PC-3 (cell line): ENCODE data around the gene MTF1.

Experiments used
- EZH2 ChIP-seq: fragments of 300-600 bp; sonication (generic); IDR thresholded peaks from one replicate; pipeline ENCODE4 v1.6.1; 2017; ENCODE audit warnings: antibody characterized with exemption, mild to moderate bottlenecking, low read length; ENCODE audit not compliant: unreplicated experiment
- TF ChIP-seq, protein P1 (sequence below): fragments of 300-600 bp; sonication (generic); conservative IDR thresholded peaks from 2 replicates; pipeline ENCODE4 v1.5.1; 2017; ENCODE audit warnings: antibody characterized with exemption, low read depth, mild to moderate bottlenecking, low read length

DNA sequence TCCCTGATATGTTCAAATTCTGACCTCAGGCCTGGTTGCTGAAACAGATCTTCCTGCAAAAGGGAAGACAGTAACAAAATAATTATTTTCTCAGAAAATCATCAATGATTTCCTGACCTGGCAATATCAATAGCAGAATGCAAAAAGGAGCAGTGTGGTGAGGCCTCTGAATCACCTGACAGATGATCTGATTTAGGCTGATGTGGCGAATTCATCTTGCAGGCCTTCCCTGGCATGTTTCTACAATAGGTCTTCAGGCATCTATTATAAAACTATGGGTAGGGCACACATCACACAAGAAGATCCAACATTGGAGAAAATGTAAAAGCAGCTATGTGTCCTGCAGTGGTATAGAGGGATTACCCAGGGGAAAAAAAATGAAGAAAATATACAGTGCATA is 7.1 kb upstream of the MTF1 start:
- TF ChIP-seq, protein P1, sequence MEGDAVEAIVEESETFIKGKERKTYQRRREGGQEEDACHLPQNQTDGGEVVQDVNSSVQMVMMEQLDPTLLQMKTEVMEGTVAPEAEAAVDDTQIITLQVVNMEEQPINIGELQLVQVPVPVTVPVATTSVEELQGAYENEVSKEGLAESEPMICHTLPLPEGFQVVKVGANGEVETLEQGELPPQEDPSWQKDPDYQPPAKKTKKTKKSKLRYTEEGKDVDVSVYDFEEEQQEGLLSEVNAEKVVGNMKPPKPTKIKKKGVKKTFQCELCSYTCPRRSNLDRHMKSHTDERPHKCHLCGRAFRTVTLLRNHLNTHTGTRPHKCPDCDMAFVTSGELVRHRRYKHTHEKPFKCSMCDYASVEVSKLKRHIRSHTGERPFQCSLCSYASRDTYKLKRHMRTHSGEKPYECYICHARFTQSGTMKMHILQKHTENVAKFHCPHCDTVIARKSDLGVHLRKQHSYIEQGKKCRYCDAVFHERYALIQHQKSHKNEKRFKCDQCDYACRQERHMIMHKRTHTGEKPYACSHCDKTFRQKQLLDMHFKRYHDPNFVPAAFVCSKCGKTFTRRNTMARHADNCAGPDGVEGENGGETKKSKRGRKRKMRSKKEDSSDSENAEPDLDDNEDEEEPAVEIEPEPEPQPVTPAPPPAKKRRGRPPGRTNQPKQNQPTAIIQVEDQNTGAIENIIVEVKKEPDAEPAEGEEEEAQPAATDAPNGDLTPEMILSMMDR: no peak
- TF ChIP-seq EZH2: no peak
